Subcutaneous abdominal adipose tissue (tissue), 5 donors: ENCODE data around the gene SIRT3.
"Not testable (repeated sequence)": the region's sequence is repeated elsewhere in the genome, so short reads cannot be mapped to it uniquely, and the experiment has no call there.

Experiments
- H3K27ac ChIP-seq: one replicate; pipeline ENCODE4 v1.7.0; 2013; ENCODE audit warnings: low read depth, mild to moderate bottlenecking, inconsistent platforms, low read length, moderate library complexity
- H3K27me3 ChIP-seq, 5 donors: one replicate each; pipeline ENCODE4 v1.7.0; 2013; ENCODE audit warnings: low read length in 5 of 5, inconsistent platforms in 1 of 5; ENCODE audit not compliant: control insufficient read depth in 5 of 5, insufficient read depth in 4 of 5
- H3K36me3 ChIP-seq, 5 donors: one replicate each; pipeline ENCODE4 v1.7.0; 2013; ENCODE audit warnings: low read length in 5 of 5; ENCODE audit not compliant: control insufficient read depth in 5 of 5, insufficient read depth in 5 of 5
- H3K4me1 ChIP-seq, 5 donors: one replicate each; pipeline ENCODE4 v1.7.0; 2013; ENCODE audit warnings: low read length in 5 of 5, mild to moderate bottlenecking in 3 of 5, moderate library complexity in 1 of 5; ENCODE audit not compliant: control insufficient read depth in 5 of 5, insufficient read depth in 5 of 5
- H3K4me3 ChIP-seq, 5 donors: one replicate each; pipeline ENCODE4 v1.7.0; 2013; ENCODE audit warnings: low read length in 5 of 5, low read depth in 1 of 5
- H3K9ac ChIP-seq, 5 donors: one replicate each; pipeline ENCODE4 v1.7.0; 2013; ENCODE audit warnings: low read length in 5 of 5, mild to moderate bottlenecking in 4 of 5, moderate library complexity in 3 of 5
- H3K9me3 ChIP-seq, 5 donors: one replicate each; pipeline ENCODE4 v1.7.0; 2013; ENCODE audit warnings: low read length in 5 of 5; ENCODE audit not compliant: control insufficient read depth in 5 of 5
- donor health status: healthy.
- donor health status: healthy.
- donor health status: healthy.
- donor health status: healthy.
- donor health status: healthy.

SIRT3 gene

GRCh38 chr11:199004-199581 lies 37.0 kb downstream of the SIRT3 start:
- Histone ChIP-seq H3K27ac (no peak overlapping the region), H3K36me3 (peaks cover 0 to 30% (median 19%) of the 10 kb centered on the region in 5 donors)

GRCh38 chr11:198236-198806 lies 37.8 kb downstream of the SIRT3 start:
- no peak overlapping the region for H3K4me3 ChIP-seq
- H3K27me3 ChIP-seq: no peaks in the 10 kb centered on the region
- H3K36me3 ChIP-seq: peaks cover 0 to 22% (median 14%) of the 10 kb centered on the region in 5 donors
- no peaks in the 10 kb centered on the region for H3K9me3 ChIP-seq
- peaks cover 0 to 6% (median 3%) of the 10 kb centered on the region in 5 donors for H3K4me1 ChIP-seq
- no peak overlapping the region for H3K27ac ChIP-seq
- H3K9ac ChIP-seq: peak overlapping the region in 1 of 5 donors; percentile 43

More at GRCh38 chr11:199004-199581, 37.0 kb downstream of the SIRT3 start:
- peaks cover 0 to 12% (median 9%) of the 10 kb centered on the region in 5 donors for H3K4me1 ChIP-seq
- no peaks in the 10 kb centered on the region for H3K27me3 ChIP-seq
- H3K9ac ChIP-seq: no peak overlapping the region
- H3K9me3 ChIP-seq: no peaks in the 10 kb centered on the region
- H3K4me3 ChIP-seq: no peak overlapping the region

DNA sequence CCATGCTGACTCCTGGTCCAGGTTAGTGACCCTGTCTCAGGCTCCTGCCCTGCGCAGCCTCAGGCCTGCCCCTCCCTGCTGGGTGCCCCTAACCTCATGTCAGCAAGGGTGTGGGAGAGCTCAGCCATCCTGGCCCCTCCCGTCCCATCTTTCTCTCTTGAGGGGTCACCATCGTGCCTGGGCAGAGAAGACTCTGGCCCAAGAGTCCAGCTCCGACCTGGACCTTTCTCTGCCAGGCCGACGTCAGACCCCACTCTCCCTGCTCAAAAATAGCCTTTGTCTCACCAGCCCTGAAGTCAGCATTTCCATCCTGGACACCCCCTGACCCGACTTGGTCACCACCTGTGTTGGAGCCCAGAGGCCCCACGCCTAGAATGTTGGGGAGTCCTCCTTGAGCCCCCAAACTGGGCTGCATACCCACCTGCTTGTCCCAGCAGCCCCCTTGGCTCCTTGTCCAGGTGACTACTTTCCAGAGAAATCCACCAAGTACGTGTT lies 38.4 kb downstream of the SIRT3 start:
- H3K27me3 ChIP-seq: no peaks in the 10 kb centered on the region
- peaks cover 0 to 17% (median 10%) of the 10 kb centered on the region in 5 donors for H3K36me3 ChIP-seq
- no peak overlapping the region for H3K4me3 ChIP-seq
- H3K9me3 ChIP-seq: no peaks in the 10 kb centered on the region
- peak overlapping the region in 1 of 5 donors; percentile 43 for H3K9ac ChIP-seq
- no peak overlapping the region for H3K27ac ChIP-seq
- H3K4me1 ChIP-seq: peaks cover 0 to 5% (median 3%) of the 10 kb centered on the region in 5 donors

DNA sequence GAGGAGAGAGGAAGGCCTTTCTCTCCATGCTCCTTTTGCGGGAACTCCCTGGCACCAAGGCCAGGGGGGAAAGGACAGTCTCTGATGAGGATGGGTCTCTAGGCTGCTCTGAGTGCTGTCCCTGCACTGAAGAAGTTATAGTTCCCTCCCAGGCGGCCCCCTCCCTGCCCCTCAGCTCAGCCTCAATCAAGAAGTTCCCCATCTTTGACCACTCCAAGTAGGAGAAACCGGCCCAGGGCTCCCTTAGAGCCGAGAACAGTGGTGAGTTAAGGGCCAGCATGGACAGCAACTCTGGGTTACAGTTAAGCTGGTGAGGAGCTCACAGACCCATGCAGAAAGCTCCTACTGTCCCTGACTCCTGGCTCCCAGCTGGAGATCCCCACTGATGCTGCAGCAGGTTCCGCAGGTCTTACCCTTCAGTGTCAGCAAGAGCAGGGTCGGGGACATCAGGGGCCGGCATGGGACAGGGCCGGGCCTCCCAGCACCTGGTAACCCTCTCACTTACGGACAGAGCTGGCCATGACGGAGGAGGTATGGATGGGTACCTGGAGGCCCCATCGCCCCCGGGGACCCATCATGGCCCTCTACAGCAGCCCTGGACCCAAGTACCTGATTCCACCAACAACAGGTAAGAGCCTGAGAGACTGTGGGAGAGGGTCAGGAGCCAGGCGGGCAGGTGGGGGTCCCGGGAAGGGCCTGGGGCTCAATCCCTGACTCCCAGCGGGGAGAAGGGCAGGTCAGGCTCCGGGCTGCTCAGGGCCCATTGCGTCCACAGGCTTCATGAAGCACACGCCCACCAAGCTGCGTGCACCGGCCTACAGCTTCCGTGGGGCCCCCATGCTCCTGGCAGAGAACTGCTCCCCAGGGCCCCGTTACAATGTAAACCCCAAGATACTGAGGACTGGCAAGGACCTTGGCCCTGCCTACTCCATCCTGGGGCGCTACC lies 39.1 kb downstream of the SIRT3 start:
- H3K4me3 ChIP-seq: no peak overlapping the region
- H3K27ac ChIP-seq: no peak overlapping the region
- peaks cover 0 to 14% (median 10%) of the 10 kb centered on the region in 5 donors for H3K36me3 ChIP-seq
- H3K4me1 ChIP-seq: peaks cover 0 to 3% (median 0%) of the 10 kb centered on the region in 5 donors
- no peaks in the 10 kb centered on the region for H3K27me3 ChIP-seq
- H3K9ac ChIP-seq: no peak overlapping the region
- no peaks in the 10 kb centered on the region for H3K9me3 ChIP-seq

DNA sequence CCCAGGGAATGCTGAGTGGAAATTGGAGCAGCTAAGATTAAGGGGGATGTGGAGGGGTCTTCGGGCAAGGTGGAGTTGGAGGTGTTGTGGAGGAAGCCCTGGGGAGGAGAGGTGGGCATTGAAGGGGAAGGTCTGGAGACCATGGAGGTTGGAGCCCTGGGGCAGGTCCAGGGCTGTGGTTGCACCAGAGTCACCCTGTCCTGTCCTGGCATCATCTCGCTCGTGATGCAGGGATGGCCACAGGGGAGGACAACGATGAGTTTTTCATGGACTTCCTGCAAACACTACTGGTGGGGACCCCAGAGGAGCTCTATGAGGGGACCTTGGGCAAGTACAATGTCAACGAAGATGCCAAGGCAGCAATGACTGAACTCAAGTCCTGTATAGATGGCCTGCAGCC lies 42.7 kb downstream of the SIRT3 start:
- H3K9me3 ChIP-seq, H3K9ac ChIP-seq, H3K4me3 ChIP-seq, H3K36me3 ChIP-seq, H3K27ac ChIP-seq, H3K4me1 ChIP-seq, H3K27me3 ChIP-seq: not testable (repeated sequence)

- not testable (repeated sequence) for H3K27ac ChIP-seq, H3K4me3 ChIP-seq, H3K9ac ChIP-seq, H3K36me3 ChIP-seq, H3K4me1 ChIP-seq, H3K27me3 ChIP-seq, H3K9me3 ChIP-seq
These were observed 43.4 kb downstream of the SIRT3 start, which contains the start of gene SCGB1C1 for GRCh38 chr11:192674-193128. Gene SCGB1C1 (plus strand): TSS chr11:193078. CDS start chr11:193100, 22 bp downstream.

- not testable (repeated sequence) for H3K4me1 ChIP-seq, H3K27me3 ChIP-seq, H3K36me3 ChIP-seq, H3K9ac ChIP-seq, H3K27ac ChIP-seq, H3K9me3 ChIP-seq, H3K4me3 ChIP-seq
These were observed 44.4 kb downstream of the SIRT3 start for GRCh38 chr11:191490-192478.

DNA sequence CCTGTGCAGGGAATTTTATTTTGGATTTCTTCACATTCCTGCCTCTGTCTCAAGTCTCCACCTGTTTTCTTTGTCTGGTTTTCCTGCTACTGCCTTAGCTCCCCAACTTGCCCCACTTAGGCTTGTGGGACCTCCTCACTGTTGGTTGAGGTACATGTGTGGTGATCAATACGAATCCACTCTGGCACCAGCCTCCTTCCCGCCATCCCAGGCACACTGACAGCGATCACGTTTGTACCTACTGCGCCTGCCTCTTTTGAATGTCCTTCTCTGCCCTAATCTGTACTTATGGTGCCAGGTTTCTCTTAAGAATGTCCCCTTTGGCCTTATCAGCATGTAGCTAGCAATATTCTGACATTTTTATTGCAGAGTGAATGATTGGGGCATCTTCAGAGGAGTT lies 45.6 kb downstream of the SIRT3 start:
- not testable (repeated sequence) for H3K9ac ChIP-seq, H3K9me3 ChIP-seq, H3K36me3 ChIP-seq, H3K4me1 ChIP-seq, H3K27me3 ChIP-seq, H3K4me3 ChIP-seq, H3K27ac ChIP-seq

GRCh38 chr11:189843-190311 lies 46.3 kb downstream of the SIRT3 start:
- H3K4me1 ChIP-seq, H3K27me3 ChIP-seq, H3K27ac ChIP-seq, H3K9ac ChIP-seq, H3K9me3 ChIP-seq, H3K4me3 ChIP-seq, H3K36me3 ChIP-seq: not testable (repeated sequence)
